ENCODE results near the gene MPDU1.

MPDU1 gene

DNA sequence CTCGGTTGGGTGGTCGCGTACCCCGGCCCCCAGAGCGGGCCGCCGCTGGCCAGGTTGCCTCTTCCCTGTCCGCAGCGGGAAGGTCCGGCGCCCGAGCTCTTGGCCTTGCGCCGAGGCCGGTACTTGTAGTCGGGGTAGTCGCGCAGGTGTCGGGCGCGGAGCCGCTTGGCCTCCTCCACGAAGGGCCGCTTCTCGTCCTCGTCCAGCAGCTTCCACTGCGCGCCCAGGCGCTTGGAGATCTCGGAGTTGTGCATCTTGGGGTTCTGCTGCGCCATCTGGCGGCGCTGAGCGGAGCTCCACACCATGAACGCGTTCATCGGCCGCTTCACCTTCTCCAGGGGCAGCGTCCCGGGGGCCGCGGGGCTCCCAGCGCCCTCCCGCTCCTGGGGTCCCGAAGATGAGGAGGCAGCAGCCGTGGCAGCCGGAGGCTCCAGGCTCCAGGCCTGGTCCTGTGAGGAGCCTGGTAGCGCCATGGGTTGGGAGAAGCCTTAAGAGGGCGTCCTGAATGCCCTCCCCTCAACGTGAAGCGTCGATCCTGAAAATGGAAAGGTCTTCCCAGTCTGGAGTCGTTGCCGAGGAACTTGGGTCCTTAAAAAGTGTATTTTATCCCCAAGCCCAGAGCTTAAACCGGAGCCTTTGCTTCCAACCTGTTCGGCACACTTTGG lies 5.7 kb downstream of the MPDU1 start:
- Histone ChIP-seq H3K27me3 (ENCODE audit: insufficient read depth, low read depth) (no peaks in the 10 kb centered on the region), H4K20me1 (ENCODE audit: insufficient read depth) (no peaks in the 10 kb centered on the region), H3K9ac (no peak overlapping the region), H3K27ac (no peak overlapping the region), H3K79me2 (ENCODE audit: insufficient read depth, low read depth) (no peaks in the 10 kb centered on the region), H3K36me3 (ENCODE audit: insufficient read depth) (no peaks in the 10 kb centered on the region), H3K4me1 (ENCODE audit: low read depth, poor library complexity, severe bottlenecking) (no peaks in the 10 kb centered on the region), H3K4me3 (IDR thresholded peaks at IDR 0.05; ENCODE audit: insufficient read depth, low read depth, low read length) (no peak overlapping the region), H2AFZ (ENCODE audit: low read depth) (no peak overlapping the region), H3K4me2 (no peak overlapping the region)
- TF ChIP-seq CTCF (conservative IDR thresholded peaks at IDR 0.05; ENCODE audit: low read depth, low read length): no peak

DNA sequence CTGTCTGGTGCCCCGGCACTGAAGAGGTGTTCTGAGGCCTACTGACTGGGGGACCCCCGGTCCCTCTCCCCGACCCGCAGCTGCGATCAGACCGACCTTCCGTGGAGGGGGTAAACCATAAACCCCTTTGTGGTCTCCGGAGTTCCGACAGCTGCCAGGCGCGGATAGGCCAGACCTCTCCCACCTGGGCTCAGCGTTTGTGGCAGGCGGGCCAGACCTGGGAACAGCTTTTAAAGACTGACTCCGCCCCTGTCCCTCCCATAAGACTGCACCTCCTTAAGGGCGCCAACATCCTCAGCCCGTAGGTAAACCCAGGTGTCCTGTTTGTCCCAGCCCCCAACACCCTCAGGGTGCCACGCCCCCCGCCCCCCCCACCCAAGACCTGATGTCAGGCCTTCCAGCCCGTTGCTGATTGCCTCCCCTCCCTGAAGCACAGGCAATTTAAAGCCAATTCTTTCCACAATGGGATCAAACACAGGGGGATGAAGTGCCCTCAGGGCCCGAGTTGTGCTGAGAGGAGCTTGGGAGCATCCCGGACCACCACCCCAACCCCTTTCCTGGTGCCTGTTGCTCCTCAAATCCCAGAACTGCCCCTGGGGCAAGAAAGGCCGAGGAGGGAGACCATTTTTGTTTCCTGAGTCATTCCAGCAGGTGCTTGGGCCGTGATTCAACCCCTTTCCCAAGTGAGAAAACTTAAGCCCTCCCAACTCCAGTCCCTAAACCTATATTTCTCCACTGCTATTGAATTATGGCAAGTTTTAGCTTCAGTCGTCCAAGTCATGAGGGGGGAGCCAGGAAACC lies 6.4 kb downstream of the MPDU1 start, which contains the start of gene SOX15:
SOX15 (minus strand) TSS at position 204 of the 801 bp plus-strand sequence. CDS start 418 bp downstream, outside the sequence.
- H2AFZ ChIP-seq (ENCODE audit: low read depth): no peak within 1 kb of the TSS
- no peak for TF ChIP-seq CTCF (conservative IDR thresholded peaks at IDR 0.05; ENCODE audit: low read depth, low read length)
- no peaks in the 10 kb centered on the region for H4K20me1 ChIP-seq (ENCODE audit: insufficient read depth)
- H3K27ac ChIP-seq: no peak within 1 kb of the TSS
- H3K4me3 ChIP-seq (IDR thresholded peaks at IDR 0.05; ENCODE audit: insufficient read depth, low read depth, low read length): no peak within 1 kb of the TSS
- no peak within 1 kb of the TSS for H3K4me2 ChIP-seq
- no peaks in the 10 kb centered on the region for H3K36me3 ChIP-seq (ENCODE audit: insufficient read depth)
- no peaks in the 10 kb centered on the region for H3K79me2 ChIP-seq (ENCODE audit: insufficient read depth, low read depth)
- H3K9ac ChIP-seq: no peak within 1 kb of the TSS
- H3K27me3 ChIP-seq (ENCODE audit: insufficient read depth, low read depth): no peaks in the 10 kb centered on the region
- no peaks in the 10 kb centered on the region for H3K4me1 ChIP-seq (ENCODE audit: low read depth, poor library complexity, severe bottlenecking)

- no peak overlapping the region for H3K27ac ChIP-seq
- H3K79me2 ChIP-seq (ENCODE audit: insufficient read depth, low read depth): no peaks in the 10 kb centered on the region
- H4K20me1 ChIP-seq (ENCODE audit: insufficient read depth): no peaks in the 10 kb centered on the region
- TF ChIP-seq CTCF (conservative IDR thresholded peaks at IDR 0.05; ENCODE audit: low read depth, low read length): no peak
- no peak overlapping the region for H2AFZ ChIP-seq (ENCODE audit: low read depth)
- no peaks in the 10 kb centered on the region for H3K27me3 ChIP-seq (ENCODE audit: insufficient read depth, low read depth)
- no peak overlapping the region for H3K4me3 ChIP-seq (IDR thresholded peaks at IDR 0.05; ENCODE audit: insufficient read depth, low read depth, low read length)
- no peak overlapping the region for H3K9ac ChIP-seq
- no peaks in the 10 kb centered on the region for H3K36me3 ChIP-seq (ENCODE audit: insufficient read depth)
- H3K4me1 ChIP-seq (ENCODE audit: low read depth, poor library complexity, severe bottlenecking): no peaks in the 10 kb centered on the region
- H3K4me2 ChIP-seq: no peak overlapping the region
These were observed 7.1 kb downstream of the MPDU1 start for GRCh38 chr17:7590743-7591142.

DNA sequence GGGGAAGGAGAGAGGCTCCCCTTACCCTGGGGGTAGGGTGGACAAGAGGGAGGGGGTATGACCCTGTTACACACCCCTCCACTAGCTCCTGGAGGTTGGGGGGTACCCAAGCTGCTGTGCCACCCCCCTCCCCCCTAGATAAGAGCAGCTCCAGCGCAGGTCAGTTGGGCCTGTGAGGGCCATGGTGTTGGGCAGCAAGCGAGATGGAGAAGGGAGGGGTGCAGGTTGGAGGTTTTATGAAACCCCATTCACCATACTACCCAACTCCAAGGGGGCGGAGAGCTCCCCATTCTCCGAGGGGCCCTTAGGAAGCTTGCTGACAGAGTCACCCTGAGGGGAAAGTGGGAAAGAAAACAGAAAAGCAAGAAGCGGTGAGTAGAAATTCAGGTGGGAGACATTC lies 7.9 kb downstream of the MPDU1 start:
- Histone ChIP-seq H3K27me3 (ENCODE audit: insufficient read depth, low read depth) (no peaks in the 10 kb centered on the region), H2AFZ (ENCODE audit: low read depth) (no peak overlapping the region), H3K27ac (no peak overlapping the region), H4K20me1 (ENCODE audit: insufficient read depth) (no peaks in the 10 kb centered on the region), H3K4me2 (no peak overlapping the region), H3K4me3 (IDR thresholded peaks at IDR 0.05; ENCODE audit: insufficient read depth, low read depth, low read length) (no peak overlapping the region), H3K36me3 (ENCODE audit: insufficient read depth) (no peaks in the 10 kb centered on the region), H3K9ac (no peak overlapping the region), H3K4me1 (ENCODE audit: low read depth, poor library complexity, severe bottlenecking) (no peaks in the 10 kb centered on the region), H3K79me2 (ENCODE audit: insufficient read depth, low read depth) (no peaks in the 10 kb centered on the region)
- TF ChIP-seq CTCF (conservative IDR thresholded peaks at IDR 0.05; ENCODE audit: low read depth, low read length): no peak
